GM08714 (cell line): ENCODE measurements around the gene RNF212.
"Not testable (repeated sequence)": the region's sequence is repeated elsewhere in the genome, so short reads cannot be mapped to it uniquely, and the experiment has no call there.

Source experiments
- H3K4me3 ChIP-seq: fragments of 200-500 bp; sonication (Bioruptor generic); 2 replicates; pipeline ENCODE4 v1.5.1; 2014; ENCODE audit warnings: mild to moderate bottlenecking, low read length, inconsistent platforms
- ZNF274 ChIP-seq: IDR thresholded peaks from 2 replicates; pipeline ENCODE4 v1.6.1; 2012; ENCODE audit warnings: mild to moderate bottlenecking, low read depth, low read length

The RNF212 gene

DNA sequence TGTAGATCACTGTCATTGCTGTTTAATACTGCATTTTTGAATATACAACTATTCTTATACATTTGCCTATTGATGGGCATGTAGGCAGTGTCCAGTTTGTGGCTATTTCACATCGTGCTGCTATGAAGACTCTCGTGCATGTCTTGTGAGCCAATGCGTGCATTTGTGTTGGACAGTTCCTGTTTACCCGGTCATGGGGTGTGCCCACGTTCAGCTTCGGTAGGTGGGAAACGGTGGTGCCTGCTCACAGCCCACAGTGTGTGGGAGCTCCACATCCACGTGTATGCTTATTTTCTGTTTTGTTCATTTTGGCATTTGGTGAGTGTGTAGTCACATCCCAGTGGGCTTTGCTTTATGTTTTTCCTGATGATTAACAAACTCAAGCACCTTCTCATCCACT is 19.7 kb upstream of the RNF212 start:
- no peak overlapping the region for H3K4me3 ChIP-seq
- TF ChIP-seq ZNF274, result no peak

DNA sequence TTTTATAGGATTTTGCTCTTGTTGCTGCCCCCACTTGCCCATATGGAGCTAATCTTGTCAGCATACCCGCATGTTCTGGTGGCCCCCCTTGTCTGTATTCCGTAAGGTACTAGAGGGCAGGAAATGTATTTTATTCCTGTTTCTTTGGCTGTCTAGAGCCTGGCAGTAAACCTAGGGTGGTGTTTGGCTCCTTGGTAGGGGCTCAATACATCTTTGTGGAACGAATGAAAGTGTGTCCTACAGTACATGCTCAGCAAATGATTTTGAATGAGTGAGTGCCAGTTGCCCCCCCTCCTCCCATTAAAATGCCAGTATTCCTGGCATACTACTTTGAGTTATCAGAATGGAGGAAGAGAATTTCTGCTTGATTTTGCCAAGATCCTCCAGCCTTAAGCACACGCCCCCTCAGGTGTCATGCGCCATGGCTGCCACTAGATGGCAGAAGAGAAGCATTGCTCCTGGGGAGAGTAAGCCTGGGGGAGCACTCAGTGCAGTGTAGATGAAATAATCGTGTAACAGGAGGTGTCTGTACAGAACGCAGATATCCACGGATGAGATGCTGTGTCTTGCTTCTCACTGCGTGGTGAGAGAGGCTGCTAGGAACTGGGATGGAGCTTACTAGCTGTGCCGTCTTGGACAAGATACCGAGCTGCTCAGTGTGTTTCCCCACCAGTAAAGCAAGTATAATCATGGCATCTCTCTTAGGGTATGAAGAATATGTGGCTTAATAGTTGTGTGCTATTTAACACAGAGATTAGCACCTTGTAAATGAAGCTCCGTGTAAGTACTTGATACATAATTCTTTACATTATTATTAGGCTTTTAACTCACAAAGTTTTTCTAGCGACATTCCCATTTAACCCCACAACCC is 17.2 kb upstream of the RNF212 start:
- no peak overlapping the region for H3K4me3 ChIP-seq
- no peak for TF ChIP-seq ZNF274

DNA sequence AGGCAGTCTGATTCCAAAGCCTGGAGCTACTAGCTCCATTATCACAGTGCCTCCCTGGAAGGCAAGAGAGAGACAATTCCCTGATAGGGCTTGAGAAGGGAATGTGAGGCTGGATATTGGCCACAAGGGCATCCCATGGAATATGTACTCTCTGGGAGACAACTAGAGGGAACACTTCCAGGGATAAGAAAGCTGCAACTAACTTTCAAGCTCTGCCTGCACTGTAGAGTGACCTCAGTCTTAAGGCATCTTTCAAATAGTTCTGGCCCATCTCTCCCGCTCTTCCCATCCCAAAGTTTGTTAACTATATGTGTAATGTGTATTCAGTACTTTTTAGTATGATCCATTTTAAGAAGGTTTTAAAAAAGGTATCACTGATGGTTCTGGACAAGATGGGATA is 13.1 kb upstream of the RNF212 start:
- H3K4me3 ChIP-seq, result no peak overlapping the region
- no peak for TF ChIP-seq ZNF274

- not testable (repeated sequence) for H3K4me3 ChIP-seq
These were observed 12.1 kb upstream of the RNF212 start for GRCh38 chr4:1125466-1125865.

- TF ChIP-seq ZNF274, result no peak
- no peak overlapping the region for H3K4me3 ChIP-seq
These were observed 11.5 kb upstream of the RNF212 start for GRCh38 chr4:1124818-1125217.

DNA sequence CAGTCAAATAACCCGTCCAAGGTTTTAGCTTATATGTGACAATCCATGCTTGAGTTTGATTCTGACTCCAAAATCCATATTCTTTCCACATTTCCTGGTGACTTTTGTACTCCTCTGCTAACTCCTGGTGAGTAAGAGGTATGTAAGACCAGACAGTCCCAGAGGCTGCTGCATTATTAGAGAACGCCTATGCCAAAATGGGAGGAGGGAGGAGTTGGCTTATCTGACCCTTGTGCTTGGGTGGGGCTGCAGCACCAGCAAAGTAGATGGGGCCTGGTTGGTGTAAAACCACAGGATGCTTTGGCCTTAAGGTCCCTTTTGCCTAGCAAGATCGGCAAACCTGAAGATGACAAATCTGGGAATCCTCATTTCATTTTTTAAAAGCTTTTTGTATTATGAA is 9.1 kb upstream of the RNF212 start:
- no peak overlapping the region for H3K4me3 ChIP-seq
- TF ChIP-seq ZNF274, result no peak

GRCh38 chr4:1116838-1117237 is 3.5 kb upstream of the RNF212 start:
- no peak overlapping the region for H3K4me3 ChIP-seq
- TF ChIP-seq ZNF274, result no peak

DNA sequence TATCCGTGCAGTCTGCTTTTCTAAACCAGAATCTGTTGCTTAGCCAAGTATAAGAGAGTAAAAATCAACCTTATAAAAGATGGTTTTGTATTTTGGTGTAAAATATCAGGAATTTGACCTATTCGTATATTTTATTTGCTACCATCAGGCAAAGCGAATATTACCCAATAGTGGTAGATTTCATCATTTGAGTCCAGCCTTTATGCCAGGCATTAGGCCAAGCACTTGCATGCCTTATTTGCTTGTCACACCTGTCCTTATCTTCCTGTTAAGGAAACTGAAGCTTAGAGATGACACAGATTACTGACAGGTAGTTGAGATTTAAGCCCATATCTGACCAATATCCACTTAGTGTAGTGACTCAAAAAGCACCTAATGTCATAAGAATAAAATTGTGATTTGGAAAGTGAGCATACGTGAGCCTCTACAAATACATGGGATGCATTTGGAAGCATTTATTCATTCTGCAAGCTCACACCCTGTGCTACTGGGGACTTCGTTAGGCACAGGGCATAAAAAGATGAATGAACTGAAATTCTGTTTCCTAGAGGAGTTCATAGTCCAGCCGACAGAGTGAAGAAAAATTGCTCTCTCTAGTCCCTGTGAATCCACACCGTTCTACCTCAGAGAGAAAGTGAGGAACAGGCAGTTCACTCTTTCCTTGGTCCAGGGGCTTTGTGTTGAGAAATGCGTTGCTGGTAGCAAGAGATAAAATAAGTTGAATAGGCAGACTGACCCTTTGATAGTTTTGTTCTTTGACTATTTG is 2.3 kb upstream of the RNF212 start:
- no peak for TF ChIP-seq ZNF274
- H3K4me3 ChIP-seq, result no peak overlapping the region

DNA sequence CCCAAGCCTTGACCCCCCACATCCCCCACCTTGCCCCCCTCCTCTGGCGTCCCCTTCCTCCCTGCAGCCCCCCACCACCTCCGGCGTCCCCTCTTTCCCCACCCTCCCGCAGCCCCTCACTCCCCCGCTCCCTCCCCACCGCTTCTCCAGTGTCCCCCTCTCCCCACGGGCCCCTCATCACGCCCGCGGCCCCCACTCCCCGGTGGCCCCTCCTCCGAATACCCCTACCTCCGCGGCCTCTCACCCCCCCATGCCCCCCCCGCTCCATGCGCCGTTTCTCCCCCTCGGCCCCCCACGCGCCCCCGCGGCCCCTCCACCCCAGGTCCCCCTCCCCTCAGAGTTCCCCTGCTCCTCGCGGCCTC is 562 bp downstream of the RNF212 start:
- no peak for TF ChIP-seq ZNF274
- no peak overlapping the region for H3K4me3 ChIP-seq

GRCh38 chr4:1112174-1112820 is 1.1 kb downstream of the RNF212 start:
- H3K4me3 ChIP-seq, result no peak overlapping the region
- TF ChIP-seq ZNF274, result no peak

GRCh38 chr4:1111259-1111809 is 2.0 kb downstream of the RNF212 start:
- TF ChIP-seq ZNF274, result no peak
- H3K4me3 ChIP-seq, result no peak overlapping the region

DNA sequence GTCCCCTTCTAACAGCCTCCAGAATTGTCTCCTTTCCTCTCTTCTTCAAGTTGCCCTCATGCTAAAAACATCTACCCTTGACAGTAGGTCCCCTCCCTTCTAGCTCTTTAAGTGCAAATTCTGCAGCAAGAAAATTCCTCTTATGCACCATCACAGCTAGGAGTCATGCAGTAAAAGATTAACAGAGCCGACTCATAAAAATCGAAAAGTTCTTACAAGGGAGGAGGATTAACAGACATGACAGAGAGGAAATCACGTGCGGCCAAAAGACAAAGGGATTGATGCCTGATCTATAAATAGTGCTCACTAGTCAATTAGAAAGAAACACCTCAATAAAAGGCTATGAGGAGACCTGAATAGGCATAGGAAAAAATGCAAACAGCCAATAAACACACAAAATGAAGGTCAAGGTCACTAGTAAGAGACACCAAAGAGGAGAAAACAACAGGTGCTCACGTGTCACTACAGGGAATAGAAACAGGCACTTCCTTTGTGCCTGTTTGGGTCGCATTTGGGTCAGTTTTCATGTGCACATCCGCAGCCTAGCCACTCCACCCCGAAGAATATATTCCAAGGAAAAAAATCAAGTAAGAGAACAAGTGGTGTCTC is 3.4 kb downstream of the RNF212 start:
- TF ChIP-seq ZNF274, result no peak

DNA sequence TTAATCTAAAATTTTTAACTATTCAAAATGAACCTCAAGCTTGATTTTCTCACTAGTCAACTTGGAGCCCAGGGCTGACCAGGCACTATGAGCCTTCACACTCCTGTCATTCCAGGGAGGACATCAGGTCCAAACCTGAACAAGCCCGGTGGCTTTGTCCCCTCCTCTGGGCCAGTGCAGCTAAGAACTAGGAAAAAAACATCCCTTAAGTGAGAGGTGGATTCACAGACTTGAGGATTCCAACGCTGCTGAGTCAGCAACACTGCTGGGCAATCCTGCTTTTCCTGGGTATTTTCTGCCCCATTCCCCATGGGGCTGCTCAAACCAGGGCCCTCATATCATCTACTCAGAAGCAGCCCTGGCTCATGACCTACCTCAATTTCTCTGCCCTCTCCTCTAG is 4.0 kb downstream of the RNF212 start:
- H3K4me3 ChIP-seq, result no peak overlapping the region
- TF ChIP-seq ZNF274, result no peak

More for the DNA sequence above, 3.4 kb downstream of the RNF212 start:
- no peak overlapping the region for H3K4me3 ChIP-seq

- no peak for TF ChIP-seq ZNF274
- no peak overlapping the region for H3K4me3 ChIP-seq
These were observed 7.7 kb downstream of the RNF212 start for GRCh38 chr4:1105662-1106061.
